Measurements from ENCODE around the gene CENPP.

- TF ChIP-seq ARNT (IDR thresholded peaks at IDR 0.05): no peak
- TF ChIP-seq LEF1 (IDR thresholded peaks at IDR 0.05; ENCODE audit: borderline replicate concordance): no peak
- TF ChIP-seq TARDBP (IDR thresholded peaks at IDR 0.05): no peak
- TF ChIP-seq SP1 (IDR thresholded peaks at IDR 0.05): no peak
- no peak for TF ChIP-seq L3MBTL2 (conservative IDR thresholded peaks at IDR 0.05)
- no peak for TF ChIP-seq PKNOX1 (IDR thresholded peaks at IDR 0.05)
These were observed 288.4 kb downstream of the CENPP start for GRCh38 chr9:92614123-92614510.
